ENCODE results near the gene TRDMT1.

Gene TRDMT1

DNA sequence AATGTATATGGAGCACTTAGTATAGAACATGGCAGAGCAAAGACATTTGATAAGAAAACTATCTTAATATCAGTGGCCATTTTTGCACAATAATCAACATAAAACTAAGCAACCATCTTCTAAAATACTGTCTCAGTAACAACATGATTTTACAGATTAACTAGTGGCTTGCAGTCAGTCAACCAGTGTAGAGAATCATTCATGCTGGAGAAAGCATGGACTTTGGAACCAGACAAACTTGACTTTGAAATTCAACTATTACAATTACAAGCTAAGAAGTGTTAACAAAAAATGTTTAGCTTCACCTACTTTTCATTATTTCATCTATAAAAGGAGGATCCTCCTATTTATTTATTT lies 99.6 kb downstream of the TRDMT1 start:
- no peak for DNase-seq (ENCODE audit: low read depth)
- TF ChIP-seq, protein P1, sequence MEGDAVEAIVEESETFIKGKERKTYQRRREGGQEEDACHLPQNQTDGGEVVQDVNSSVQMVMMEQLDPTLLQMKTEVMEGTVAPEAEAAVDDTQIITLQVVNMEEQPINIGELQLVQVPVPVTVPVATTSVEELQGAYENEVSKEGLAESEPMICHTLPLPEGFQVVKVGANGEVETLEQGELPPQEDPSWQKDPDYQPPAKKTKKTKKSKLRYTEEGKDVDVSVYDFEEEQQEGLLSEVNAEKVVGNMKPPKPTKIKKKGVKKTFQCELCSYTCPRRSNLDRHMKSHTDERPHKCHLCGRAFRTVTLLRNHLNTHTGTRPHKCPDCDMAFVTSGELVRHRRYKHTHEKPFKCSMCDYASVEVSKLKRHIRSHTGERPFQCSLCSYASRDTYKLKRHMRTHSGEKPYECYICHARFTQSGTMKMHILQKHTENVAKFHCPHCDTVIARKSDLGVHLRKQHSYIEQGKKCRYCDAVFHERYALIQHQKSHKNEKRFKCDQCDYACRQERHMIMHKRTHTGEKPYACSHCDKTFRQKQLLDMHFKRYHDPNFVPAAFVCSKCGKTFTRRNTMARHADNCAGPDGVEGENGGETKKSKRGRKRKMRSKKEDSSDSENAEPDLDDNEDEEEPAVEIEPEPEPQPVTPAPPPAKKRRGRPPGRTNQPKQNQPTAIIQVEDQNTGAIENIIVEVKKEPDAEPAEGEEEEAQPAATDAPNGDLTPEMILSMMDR (conservative IDR thresholded peaks at IDR 0.05; ENCODE audit: control insufficient read depth, insufficient read depth, low read depth, low read length) = no peak
- no peak overlapping the region for H3K4me3 ChIP-seq (ENCODE audit: control insufficient read depth, low read depth, low read length)

- DNase-seq (ENCODE audit: low read depth) = no peak
- no peak overlapping the region for H3K4me3 ChIP-seq (ENCODE audit: control insufficient read depth, low read depth, low read length)
- TF ChIP-seq, protein P1 (conservative IDR thresholded peaks at IDR 0.05; ENCODE audit: control insufficient read depth, insufficient read depth, low read depth, low read length) = no peak
Measured at GRCh38 chr10:17101257-17101909, 100.1 kb downstream of the TRDMT1 start.

DNA sequence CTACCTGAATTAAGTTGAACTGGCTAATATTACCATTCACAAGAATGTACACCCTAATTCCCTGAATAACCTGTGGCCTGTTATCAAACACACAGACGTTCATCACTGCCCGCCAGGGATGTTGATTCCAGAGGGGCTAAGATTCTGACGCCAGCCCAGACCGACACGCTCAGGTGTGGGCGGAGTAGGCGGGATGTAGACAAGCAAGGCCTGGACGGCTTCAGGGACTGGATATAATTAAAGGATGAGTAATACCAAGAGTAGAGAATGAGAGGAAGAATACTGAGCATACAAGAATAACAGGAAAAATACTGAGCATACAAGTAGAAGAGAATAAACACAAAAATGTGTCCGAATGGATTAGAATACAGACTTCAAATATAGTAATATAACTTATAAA lies 100.9 kb downstream of the TRDMT1 start:
- H3K4me3 ChIP-seq (ENCODE audit: control insufficient read depth, low read depth, low read length) = no peak overlapping the region
- peak; percentile 70 for DNase-seq (ENCODE audit: low read depth)
- TF ChIP-seq, protein P1 (conservative IDR thresholded peaks at IDR 0.05; ENCODE audit: control insufficient read depth, insufficient read depth, low read depth, low read length) = no peak

DNA sequence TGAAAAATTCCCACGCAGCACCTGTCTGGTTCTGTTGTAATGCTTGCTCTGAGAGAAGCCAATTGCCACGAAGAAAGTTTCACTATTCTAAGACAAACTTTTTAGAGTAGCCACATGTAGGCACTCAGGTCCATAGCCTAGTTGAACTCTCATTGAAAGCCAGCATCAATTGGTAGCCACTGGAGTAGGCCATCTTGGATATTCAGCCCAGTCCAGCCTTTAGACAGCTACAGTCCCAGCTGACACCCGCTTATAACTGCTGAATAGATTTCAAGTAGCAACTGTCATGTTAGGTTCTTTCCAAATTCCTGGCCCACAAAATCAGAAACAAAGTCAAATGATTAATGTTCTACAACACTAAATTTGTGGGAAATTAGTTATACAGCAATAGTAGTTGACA lies 103.5 kb downstream of the TRDMT1 start:
- no peak for DNase-seq (ENCODE audit: low read depth)
- no peak overlapping the region for H3K4me3 ChIP-seq (ENCODE audit: control insufficient read depth, low read depth, low read length)
- TF ChIP-seq, protein P1 (conservative IDR thresholded peaks at IDR 0.05; ENCODE audit: control insufficient read depth, insufficient read depth, low read depth, low read length) = no peak
